Panc1 (cell line): Measurements from ENCODE around the gene ARHGAP6. TPM values are rescaled to one million over a fixed set of nuclear protein-coding genes. Genes with fewer than 3 reads are reported as not detected.

ENCODE experiments used
- ATAC-seq: fragments of 200-7000 bp; cut with Tn5 transposase; 2 replicates; pipeline ENCODE4 v1.9.1; 2020; ENCODE audit warnings: mild to moderate bottlenecking, moderate library complexity
- BruUV-seq: library from RNA; stranded (reverse); fragments of 400-500 nt; replicated peaks from 2 replicates; lab custom pipeline; 2021; lab: Mats Ljungman, UMichigan
- CTCF ChIA-PET: fragments of 300-600 bp; sonication (Branson Sonifier 250); formaldehyde crosslinking; loops from one replicate; lab custom pipeline; 2022; ENCODE audit warnings: antibody characterized with exemption; lab: Charles Lee
- POLR2A ChIA-PET: fragments of 300-600 bp; sonication (Branson Sonifier 250); formaldehyde crosslinking; loops from one replicate; lab custom pipeline; 2022; ENCODE audit warnings: antibody characterized with exemption; lab: Charles Lee
- DNase-seq: peaks from one replicate; pipeline ENCODE4 v3.0.0-alpha.2; 2010; ENCODE audit warnings: low read depth, low spot score
- H3K27ac ChIP-seq: 2 replicates; pipeline ENCODE4 v1.5.1; 2011; ENCODE audit warnings: mild to moderate bottlenecking, low read length, inconsistent platforms
- H3K27me3 ChIP-seq: fragments of 200-500 bp; sonication (Bioruptor generic); 2 replicates; pipeline ENCODE4 v1.6.0; 2014; ENCODE audit warnings: low read length, inconsistent platforms; ENCODE audit not compliant: control insufficient read depth, insufficient read depth
- H3K36me3 ChIP-seq: fragments of 200-500 bp; sonication (Bioruptor generic); 2 replicates; pipeline ENCODE4 v1.5.1; 2014; ENCODE audit warnings: inconsistent platforms, mild to moderate bottlenecking, low read length, moderate library complexity; ENCODE audit not compliant: control insufficient read depth, insufficient read depth
- H3K4me1 ChIP-seq: 2 replicates; pipeline ENCODE4 v1.5.1; 2011; ENCODE audit warnings: inconsistent platforms, mild to moderate bottlenecking, low read length, moderate library complexity; ENCODE audit not compliant: control insufficient read depth, insufficient read depth
- H3K4me3 ChIP-seq, 2 experiments: 2 replicates each; pipeline ENCODE4 v1.5.1; 2011 to 2012; ENCODE audit warnings: low read depth in 2 of 2, low read length in 2 of 2, mild to moderate bottlenecking in 2 of 2, inconsistent platforms in 1 of 2, moderate library complexity in 1 of 2
- H3K9me3 ChIP-seq: fragments of 200-500 bp; sonication (Bioruptor generic); 2 replicates; pipeline ENCODE4 v1.5.1; 2014; ENCODE audit warnings: low read depth, mild to moderate bottlenecking, inconsistent platforms, low read length, moderate library complexity; ENCODE audit not compliant: control insufficient read depth, insufficient read depth
- CTCF ChIP-seq: fragments of 450-650 bp; IDR thresholded peaks from 2 replicates; pipeline ENCODE4 v1.5.1; 2017; ENCODE audit warnings: mild to moderate bottlenecking
- POLR2AphosphoS5 ChIP-seq: IDR thresholded peaks from 2 replicates; pipeline ENCODE4 v1.6.1; 2012; ENCODE audit warnings: mild to moderate bottlenecking, low read depth, low read length, moderate library complexity
- SIN3A ChIP-seq: IDR thresholded peaks from 2 replicates; pipeline ENCODE4 v1.6.1; 2012; ENCODE audit warnings: low read depth, mild to moderate bottlenecking, low read length, moderate library complexity, borderline replicate concordance; ENCODE audit not compliant: insufficient read depth
- TCF7L2 ChIP-seq: IDR thresholded peaks from 2 replicates; pipeline ENCODE4 v1.6.1; 2011; ENCODE audit warnings: mild to moderate bottlenecking, low read depth, low read length, inconsistent platforms
- in situ Hi-C: cut with HindIII; loops from 2 replicates; pipeline ENCODE4 v1.10.0; 2016; ENCODE audit warnings: low sequenced_read_pairs, low pct_unique_long_range_greater_than_20kb
- intact Hi-C: fragments of 100-400 bp; cut with micrococcal nuclease; formaldehyde crosslinking; loops from one replicate; pipeline ENCODE4 v1.10.0; 2022; ENCODE audit not compliant: unreplicated experiment
- total RNA-seq: library from RNA; stranded (reverse); gene quantifications from one replicate; pipeline ENCODE4 v1.2.1, GENCODE V29; 2021; ENCODE audit not compliant: unreplicated experiment
- TF ChIP-seq, protein P1 (sequence below), 2 experiments: IDR thresholded peaks; 2 replicates each; pipeline ENCODE4 v1.6.1; 2011 to 2012; ENCODE audit warnings: low read depth in 2 of 2, control low read depth in 1 of 2, low read length in 1 of 2, mild to moderate bottlenecking in 1 of 2, moderate library complexity in 1 of 2; ENCODE audit not compliant: insufficient read depth in 1 of 2

ARHGAP6 gene
- total RNA-seq, 1 experiment from 2014 or later = 0.13 TPM

- Histone ChIP-seq H3K36me3 (no peaks in the 10 kb centered on the region), H3K27me3 (no peaks in the 10 kb centered on the region), H3K9me3 (no peaks in the 10 kb centered on the region), H3K4me3 (no peak overlapping the region), H3K4me1 (no peaks in the 10 kb centered on the region), H3K27ac (no peak overlapping the region)
- no TSS peak for BruUV-seq
- DNase-seq (no peak), ATAC-seq (no peak)
- TF ChIP-seq POLR2AphosphoS5 (no peak), CTCF (no peak), TCF7L2 (no peak), SIN3A (no peak)
- TF ChIP-seq, protein P1, sequence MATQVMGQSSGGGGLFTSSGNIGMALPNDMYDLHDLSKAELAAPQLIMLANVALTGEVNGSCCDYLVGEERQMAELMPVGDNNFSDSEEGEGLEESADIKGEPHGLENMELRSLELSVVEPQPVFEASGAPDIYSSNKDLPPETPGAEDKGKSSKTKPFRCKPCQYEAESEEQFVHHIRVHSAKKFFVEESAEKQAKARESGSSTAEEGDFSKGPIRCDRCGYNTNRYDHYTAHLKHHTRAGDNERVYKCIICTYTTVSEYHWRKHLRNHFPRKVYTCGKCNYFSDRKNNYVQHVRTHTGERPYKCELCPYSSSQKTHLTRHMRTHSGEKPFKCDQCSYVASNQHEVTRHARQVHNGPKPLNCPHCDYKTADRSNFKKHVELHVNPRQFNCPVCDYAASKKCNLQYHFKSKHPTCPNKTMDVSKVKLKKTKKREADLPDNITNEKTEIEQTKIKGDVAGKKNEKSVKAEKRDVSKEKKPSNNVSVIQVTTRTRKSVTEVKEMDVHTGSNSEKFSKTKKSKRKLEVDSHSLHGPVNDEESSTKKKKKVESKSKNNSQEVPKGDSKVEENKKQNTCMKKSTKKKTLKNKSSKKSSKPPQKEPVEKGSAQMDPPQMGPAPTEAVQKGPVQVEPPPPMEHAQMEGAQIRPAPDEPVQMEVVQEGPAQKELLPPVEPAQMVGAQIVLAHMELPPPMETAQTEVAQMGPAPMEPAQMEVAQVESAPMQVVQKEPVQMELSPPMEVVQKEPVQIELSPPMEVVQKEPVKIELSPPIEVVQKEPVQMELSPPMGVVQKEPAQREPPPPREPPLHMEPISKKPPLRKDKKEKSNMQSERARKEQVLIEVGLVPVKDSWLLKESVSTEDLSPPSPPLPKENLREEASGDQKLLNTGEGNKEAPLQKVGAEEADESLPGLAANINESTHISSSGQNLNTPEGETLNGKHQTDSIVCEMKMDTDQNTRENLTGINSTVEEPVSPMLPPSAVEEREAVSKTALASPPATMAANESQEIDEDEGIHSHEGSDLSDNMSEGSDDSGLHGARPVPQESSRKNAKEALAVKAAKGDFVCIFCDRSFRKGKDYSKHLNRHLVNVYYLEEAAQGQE (IDR thresholded peaks at IDR 0.05; ENCODE audit: insufficient read depth in 1 of 2, low read depth in 2 of 2, low read length in 1 of 2) = no peak
- POLR2A ChIA-PET = no interaction called here
- intact Hi-C loops = no loop called here
- CTCF ChIA-PET = no interaction called here
- in situ Hi-C loops = no loop called here
Measured at GRCh38 chrX:11311706-11312105, 354.0 kb downstream of the ARHGAP6 start.

GRCh38 chrX:11309220-11309619, 356.5 kb downstream of the ARHGAP6 start:
- ATAC-seq = no peak
- Histone ChIP-seq H3K4me3 (no peak overlapping the region), H3K27me3 (no peaks in the 10 kb centered on the region), H3K36me3 (no peaks in the 10 kb centered on the region), H3K4me1 (no peaks in the 10 kb centered on the region), H3K27ac (no peak overlapping the region), H3K9me3 (no peaks in the 10 kb centered on the region)
- no peak for TF ChIP-seq SIN3A
- no peak for TF ChIP-seq POLR2AphosphoS5
- TF ChIP-seq TCF7L2 = no peak
- TF ChIP-seq CTCF = no peak
- TF ChIP-seq, protein P1 (IDR thresholded peaks at IDR 0.05; ENCODE audit: insufficient read depth in 1 of 2, low read depth in 2 of 2, low read length in 1 of 2) = no peak
- ChIA-PET CTCF (interaction anchor here (0.6 kb wide), 1 partner anchor 371 kb away, joined by 15 read pairs; no protein-coding TSS in a partner anchor), POLR2A (no interaction called here)
- in situ Hi-C loops = no loop called here
- no TSS peak for BruUV-seq
- intact Hi-C loops = no loop called here
- DNase-seq = no peak
